ENCODE measurements around the gene CRYGA. TPM values are rescaled to one million over a fixed set of nuclear protein-coding genes. Genes with fewer than 3 reads are reported as not detected.

CRYGA gene
- total RNA-seq, 2 donors from 2014 or later, result not detected

DNA sequence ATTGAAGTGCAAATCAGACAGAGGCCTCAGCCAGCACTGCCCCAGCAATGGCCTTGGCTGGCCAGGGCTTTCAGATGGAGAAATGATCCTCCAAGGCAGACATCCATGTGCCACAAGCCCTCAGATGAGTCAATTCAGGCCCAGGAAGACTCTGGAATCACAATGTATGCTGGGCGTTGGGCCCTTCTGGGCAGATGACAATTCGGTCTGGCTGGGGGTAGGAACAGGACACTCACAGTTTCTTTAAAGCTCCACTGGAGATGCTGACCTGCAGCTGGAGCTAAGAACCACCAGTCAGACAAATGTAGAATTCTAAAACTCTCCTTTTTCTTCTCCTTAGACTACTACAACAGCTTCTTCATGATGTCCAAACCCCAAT, 26.7 kb downstream of the CRYGA start:
- H3K4me1 ChIP-seq, result no peaks in the 10 kb centered on the region

DNA sequence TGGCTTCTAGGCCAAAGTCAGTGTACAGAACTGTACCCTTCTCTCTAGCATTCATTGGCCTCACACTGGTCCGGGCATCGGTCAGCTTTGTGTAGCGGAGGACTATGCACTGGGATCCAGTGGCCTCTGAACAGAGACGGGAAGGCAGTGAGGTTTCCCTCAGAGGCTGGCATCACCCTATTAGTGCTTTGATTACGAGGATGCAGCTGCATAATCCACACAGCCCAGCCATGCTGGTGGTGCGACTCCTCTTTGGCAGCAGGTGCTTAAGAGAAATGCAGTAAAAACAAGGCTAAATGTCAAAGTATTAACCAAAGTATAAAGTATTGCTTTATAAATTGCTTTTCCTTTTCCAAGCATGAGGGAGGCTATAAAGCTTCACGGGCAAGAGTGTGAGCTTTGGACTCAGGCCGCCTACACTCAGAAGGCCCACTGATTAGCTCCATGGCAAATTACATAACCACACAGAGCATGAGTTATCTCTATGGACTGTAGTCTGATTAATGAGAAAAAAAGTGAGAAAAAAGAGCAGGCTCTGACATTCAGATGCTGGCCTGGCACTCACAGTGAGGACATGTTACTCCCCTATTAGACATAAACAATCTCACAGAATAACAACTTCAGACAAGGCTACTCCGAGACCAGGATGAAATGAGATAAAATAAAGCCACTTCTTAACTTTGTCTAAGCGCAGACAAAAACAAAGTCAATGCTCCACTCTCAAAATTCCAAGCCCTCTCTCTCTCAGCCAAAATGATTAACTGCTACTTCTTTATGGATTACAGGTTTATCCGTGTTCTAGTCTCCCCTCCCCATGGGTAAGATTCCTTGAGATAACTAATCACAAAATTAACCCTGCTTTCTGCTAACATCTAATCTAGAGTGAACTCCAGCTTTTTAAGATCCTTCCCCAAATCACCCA, 27.3 kb downstream of the CRYGA start:
- intact Hi-C loops (cut with DNase I), result no loop called here
- no peak overlapping the region for H3K4me3 ChIP-seq
- no peaks in the 10 kb centered on the region for H3K36me3 ChIP-seq
- H3K9ac ChIP-seq (ENCODE audit: low read depth in 2 of 2, low read length in 2 of 2), result no peak overlapping the region
- TF ChIP-seq, protein P1, sequence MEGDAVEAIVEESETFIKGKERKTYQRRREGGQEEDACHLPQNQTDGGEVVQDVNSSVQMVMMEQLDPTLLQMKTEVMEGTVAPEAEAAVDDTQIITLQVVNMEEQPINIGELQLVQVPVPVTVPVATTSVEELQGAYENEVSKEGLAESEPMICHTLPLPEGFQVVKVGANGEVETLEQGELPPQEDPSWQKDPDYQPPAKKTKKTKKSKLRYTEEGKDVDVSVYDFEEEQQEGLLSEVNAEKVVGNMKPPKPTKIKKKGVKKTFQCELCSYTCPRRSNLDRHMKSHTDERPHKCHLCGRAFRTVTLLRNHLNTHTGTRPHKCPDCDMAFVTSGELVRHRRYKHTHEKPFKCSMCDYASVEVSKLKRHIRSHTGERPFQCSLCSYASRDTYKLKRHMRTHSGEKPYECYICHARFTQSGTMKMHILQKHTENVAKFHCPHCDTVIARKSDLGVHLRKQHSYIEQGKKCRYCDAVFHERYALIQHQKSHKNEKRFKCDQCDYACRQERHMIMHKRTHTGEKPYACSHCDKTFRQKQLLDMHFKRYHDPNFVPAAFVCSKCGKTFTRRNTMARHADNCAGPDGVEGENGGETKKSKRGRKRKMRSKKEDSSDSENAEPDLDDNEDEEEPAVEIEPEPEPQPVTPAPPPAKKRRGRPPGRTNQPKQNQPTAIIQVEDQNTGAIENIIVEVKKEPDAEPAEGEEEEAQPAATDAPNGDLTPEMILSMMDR (IDR thresholded peaks at IDR 0.05), result no peak
- DNase-seq, result no peak
- H3K4me1 ChIP-seq, result no peaks in the 10 kb centered on the region
- H3K9me3 ChIP-seq, result no peaks in the 10 kb centered on the region
- H3K27me3 ChIP-seq, result no peaks in the 10 kb centered on the region
- H3K27ac ChIP-seq, result no peak overlapping the region

More for the DNA sequence above, 26.7 kb downstream of the CRYGA start:
- no peak overlapping the region for H3K4me3 ChIP-seq
- no peak overlapping the region for H3K9ac ChIP-seq (ENCODE audit: low read depth in 2 of 2, low read length in 2 of 2)
- intact Hi-C loops (cut with DNase I), result no loop called here
- H3K9me3 ChIP-seq, result no peaks in the 10 kb centered on the region
- no peaks in the 10 kb centered on the region for H3K36me3 ChIP-seq
- no peak for DNase-seq
- no peaks in the 10 kb centered on the region for H3K27me3 ChIP-seq
- H3K27ac ChIP-seq, result no peak overlapping the region
- TF ChIP-seq, protein P1 (IDR thresholded peaks at IDR 0.05), result no peak

- TF ChIP-seq, protein P1 (IDR thresholded peaks at IDR 0.05), result no peak
- Histone ChIP-seq H3K27ac (no peak overlapping the region), H3K9me3 (no peaks in the 10 kb centered on the region), H3K9ac (ENCODE audit: low read depth in 2 of 2, low read length in 2 of 2) (no peak overlapping the region), H3K36me3 (no peaks in the 10 kb centered on the region), H3K27me3 (no peaks in the 10 kb centered on the region), H3K4me1 (no peaks in the 10 kb centered on the region), H3K4me3 (no peak overlapping the region)
- DNase-seq, result no peak
- intact Hi-C loops (cut with DNase I), result no loop called here
These were observed 28.3 kb downstream of the CRYGA start for GRCh38 chr2:208134928-208135586.

DNA sequence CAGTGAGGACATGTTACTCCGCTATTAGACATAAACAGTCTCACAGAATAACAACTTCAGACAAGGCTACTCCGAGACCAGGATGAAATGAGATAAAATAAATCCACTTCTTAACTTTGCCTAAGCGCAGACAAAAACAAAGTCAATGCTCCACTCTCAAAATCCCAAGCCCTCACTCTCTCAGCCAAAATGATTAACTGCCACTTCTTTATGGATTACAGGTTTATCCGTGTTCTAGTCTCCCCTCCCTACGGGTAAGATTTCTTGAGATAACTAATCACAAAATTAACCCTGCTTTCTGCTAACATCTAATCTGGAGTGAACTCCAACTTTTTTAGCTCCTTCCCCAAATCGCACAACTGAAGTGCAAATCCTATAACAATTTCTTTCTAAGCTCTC, 32.7 kb downstream of the CRYGA start:
- H3K27me3 ChIP-seq, result no peaks in the 10 kb centered on the region
- no peaks in the 10 kb centered on the region for H3K4me1 ChIP-seq
- TF ChIP-seq, protein P1 (IDR thresholded peaks at IDR 0.05), result no peak
- H3K4me3 ChIP-seq, result no peak overlapping the region
- intact Hi-C loops (cut with DNase I), result no loop called here
- DNase-seq, result no peak
- no peak overlapping the region for H3K9ac ChIP-seq (ENCODE audit: low read depth in 2 of 2, low read length in 2 of 2)
- no peaks in the 10 kb centered on the region for H3K9me3 ChIP-seq
- no peaks in the 10 kb centered on the region for H3K36me3 ChIP-seq
- no peak overlapping the region for H3K27ac ChIP-seq

DNA sequence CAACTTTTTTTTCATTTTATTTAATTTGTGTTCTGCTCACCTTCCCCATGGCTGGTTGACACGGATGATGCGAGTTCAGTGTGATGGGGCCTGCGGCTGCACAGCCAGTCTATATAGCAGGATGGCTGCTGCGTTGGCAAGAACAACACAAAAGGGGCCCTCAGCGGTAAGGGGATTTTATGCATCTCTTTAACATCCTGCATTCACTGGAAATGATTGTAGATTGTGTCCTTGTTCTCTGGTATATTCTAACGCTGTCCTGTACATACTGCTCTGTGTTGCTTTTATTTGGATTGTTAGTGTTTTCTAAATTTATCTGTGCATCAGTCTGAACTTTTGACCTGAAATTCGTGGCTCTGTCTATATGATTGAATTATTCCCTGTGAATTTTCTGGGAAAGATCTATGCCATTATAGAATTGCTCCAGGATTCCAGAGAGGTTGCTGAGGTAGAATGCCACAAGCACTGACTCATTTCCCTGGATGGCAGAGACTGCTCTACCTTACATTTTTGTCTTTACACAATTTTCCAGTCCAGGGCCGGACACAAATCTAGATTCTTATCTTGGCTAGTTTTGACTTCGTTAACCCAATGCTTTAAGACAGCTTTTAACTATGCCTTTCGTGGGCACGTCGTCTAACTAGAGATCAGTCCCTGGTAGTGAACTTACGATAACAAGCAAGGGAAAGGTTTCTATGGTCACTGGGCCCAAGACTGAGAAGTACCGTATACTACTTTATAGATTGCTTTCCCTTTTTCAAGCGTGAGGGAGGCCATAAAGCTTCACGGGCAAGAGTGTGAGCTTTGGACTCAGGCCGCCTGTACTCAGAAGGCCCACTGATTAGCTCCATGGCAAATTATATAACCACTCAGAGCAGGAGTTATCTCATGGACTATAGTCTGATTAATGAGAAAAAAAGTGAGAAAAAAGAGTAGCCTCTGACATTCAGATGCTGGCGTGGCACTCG, 33.4 kb downstream of the CRYGA start, which contains the start of gene CRYGC:
Gene CRYGC (minus strand): TSS at position 85 of the 968 bp plus-strand sequence. CDS start 36 bp downstream, at position 49.
- no peaks in the 10 kb centered on the region for H3K4me1 ChIP-seq
- H3K27ac ChIP-seq, result no peak within 1 kb of the TSS
- peak; percentile 25 for DNase-seq
- no peak within 1 kb of the TSS for H3K4me3 ChIP-seq
- H3K27me3 ChIP-seq, result no peaks in the 10 kb centered on the region
- H3K9ac ChIP-seq (ENCODE audit: low read depth in 2 of 2, low read length in 2 of 2), result no peak within 1 kb of the TSS
- intact Hi-C loops (cut with DNase I), result no loop called here
- H3K36me3 ChIP-seq, result no peaks in the 10 kb centered on the region
- no peaks in the 10 kb centered on the region for H3K9me3 ChIP-seq
- TF ChIP-seq, protein P1 (IDR thresholded peaks at IDR 0.05), result no peak
